Measurements from ENCODE around the gene LARP1. TPM values are rescaled to one million over a fixed set of nuclear protein-coding genes. Genes with fewer than 3 reads are reported as not detected.

Gene LARP1
- total and polyA plus RNA-seq, 2 experiments from 2014 or later, result 133 to 302 TPM

- TF ChIP-seq REST (IDR thresholded peaks at IDR 0.05; ENCODE audit: unreplicated experiment) (no peak), CTCF (conservative IDR thresholded peaks at IDR 0.05; ENCODE audit: low read depth in 2 of 2) (no peak), ZNF331 (CRISPR knock-in tag; IDR thresholded peaks at IDR 0.05; ENCODE audit: low read depth) (no peak), EZH2phosphoT487 (IDR thresholded peaks at IDR 0.05; ENCODE audit: unreplicated experiment) (no peak), NANOG (IDR thresholded peaks at IDR 0.05; ENCODE audit: borderline replicate concordance) (no peak), JUNB (IDR thresholded peaks at IDR 0.05; ENCODE audit: unreplicated experiment) (no peak), EZH2 (IDR thresholded peaks at IDR 0.05; ENCODE audit: low read depth, unreplicated experiment) (no peak)
Observed at GRCh38 chr5:154776167-154776566, 21.0 kb downstream of the LARP1 start (continued).

GRCh38 chr5:154778534-154778933, 23.4 kb downstream of the LARP1 start:
- Histone ChIP-seq H3K4me1 (ENCODE audit: insufficient read depth) (peaks cover 89% of the 10 kb centered on the region), H3K27ac (ENCODE audit: low read depth) (peak overlapping the region; percentile 62), H4K20me1 (replicated peaks; ENCODE audit: insufficient read depth) (peaks cover 94% of the 10 kb centered on the region), H3K4me3 (no peak overlapping the region), H2AFZ (no peak overlapping the region), H3F3A (replicated peaks; ENCODE audit: low read depth) (peaks cover 18% of the 10 kb centered on the region), H3K4me2 (peak overlapping the region; percentile 25; the same call in 1 of the 2 replicates), H3K36me3 (ENCODE audit: insufficient read depth) (no peaks in the 10 kb centered on the region), H3K79me2 (replicated peaks; ENCODE audit: insufficient read depth) (peaks cover 100% of the 10 kb centered on the region), H3K9me2 (ENCODE audit: insufficient read depth) (no peaks in the 10 kb centered on the region), H3K27me3 (ENCODE audit: insufficient read depth) (no peaks in the 10 kb centered on the region)
- no peak for ATAC-seq
- H3K9me3 Mint-ChIP-seq, result no peaks in the 10 kb centered on the region
- peaks cover 14% of the 10 kb centered on the region for H3K27me3 Mint-ChIP-seq (ENCODE audit: insufficient read depth, low read depth, poor library complexity)
- no peak overlapping the region for H3K27ac Mint-ChIP-seq
- peaks cover 78% of the 10 kb centered on the region for H3K4me1 Mint-ChIP-seq
- no peak overlapping the region for H3K4me3 Mint-ChIP-seq
- DNase-seq (ENCODE audit: low spot score), result no peak
- H3K36me3 Mint-ChIP-seq (ENCODE audit: low read depth), result peaks cover 16% of the 10 kb centered on the region; the same call in 2 of the 3 replicates
- TF ChIP-seq REST (IDR thresholded peaks at IDR 0.05; ENCODE audit: unreplicated experiment), result no peak
- no peak for TF ChIP-seq ETS1 (IDR thresholded peaks at IDR 0.05)

All from GM23338 (cell line).